ENCODE data around the gene PAX6.
A peak's percentile ranks its signal among the peaks of the same experiment; 100 is the strongest.

The PAX6 gene

DNA sequence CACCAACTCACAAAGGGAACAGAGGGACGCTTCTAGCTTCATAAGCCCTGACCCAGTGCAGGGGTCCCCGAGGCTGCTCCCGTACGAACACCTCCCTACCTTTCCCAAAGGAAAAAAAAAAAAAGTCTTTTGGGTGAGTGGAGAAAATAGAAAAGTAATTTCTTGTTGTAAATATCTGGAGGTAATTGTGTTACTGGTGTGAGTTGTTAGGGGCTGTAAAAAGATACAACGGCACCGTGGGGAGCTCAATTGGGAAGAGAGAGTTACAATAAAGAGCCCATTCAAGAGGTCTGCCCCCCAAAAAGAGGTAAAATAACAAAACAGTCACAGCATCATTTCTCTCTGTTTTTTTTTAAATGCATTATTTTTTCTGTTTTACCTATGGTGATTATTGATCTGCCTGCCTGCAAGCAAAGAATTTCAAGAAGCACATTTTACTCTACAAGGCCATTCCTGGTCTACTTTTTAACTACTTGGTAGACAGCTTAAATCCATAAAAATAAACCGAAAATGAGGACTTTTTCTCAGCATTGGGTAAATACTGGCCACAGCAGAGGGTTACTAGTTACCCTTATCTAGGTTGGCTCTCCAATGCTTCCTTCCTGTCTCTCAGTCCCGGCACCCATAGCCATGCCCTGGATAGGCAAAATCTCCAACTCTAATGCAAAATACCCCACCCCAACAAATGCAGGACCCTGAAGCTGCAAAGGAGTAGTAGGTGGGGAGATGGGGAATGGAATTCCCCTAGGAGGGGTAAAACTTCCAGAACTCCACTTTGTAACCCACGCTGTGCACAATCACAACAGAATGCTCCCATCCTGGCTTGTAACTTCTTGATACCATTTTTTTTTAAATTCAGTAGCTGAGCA lies 3.1 kb downstream of the PAX6 start:
- DNase-seq, result no peak

DNA sequence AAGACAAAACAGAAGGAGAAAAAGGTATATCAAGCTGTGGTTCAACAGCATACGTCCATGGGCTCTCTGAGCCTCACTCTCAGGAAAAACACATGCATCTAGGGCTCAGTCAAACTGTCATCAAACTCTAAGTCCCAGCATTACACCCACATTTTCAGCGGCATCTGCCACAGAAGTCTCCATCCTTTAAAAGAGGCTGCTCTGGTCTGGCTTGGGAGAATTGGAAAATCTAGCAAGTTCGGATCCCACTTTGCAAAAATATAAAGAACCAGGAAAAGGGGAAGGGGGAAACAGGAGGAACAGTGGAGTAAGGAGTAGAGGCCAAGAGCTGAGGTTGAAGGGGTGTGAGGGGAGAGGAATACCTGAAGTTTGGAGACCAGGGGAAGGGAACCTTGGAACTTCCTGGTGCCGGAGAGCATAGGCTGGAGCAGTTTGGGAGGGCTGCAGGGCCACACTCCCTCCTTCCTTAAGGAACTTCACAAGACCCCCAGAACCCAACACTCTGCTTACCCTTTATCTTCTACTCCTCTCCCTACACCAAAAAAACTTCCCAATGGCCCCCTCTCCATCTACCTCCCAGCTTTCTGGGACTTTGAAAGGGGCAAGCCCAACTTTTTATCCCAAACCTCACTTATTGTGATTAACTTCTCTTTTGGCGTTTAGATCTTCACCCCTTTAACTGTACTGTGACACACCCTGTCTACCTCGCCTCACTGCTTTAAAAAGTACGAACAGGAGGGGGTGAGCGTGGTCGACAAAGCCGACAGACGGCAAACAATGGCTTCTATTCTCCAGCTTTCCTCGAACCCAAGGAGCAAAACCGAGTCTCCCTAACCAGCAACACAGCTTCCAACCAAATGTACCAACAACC lies 4.0 kb downstream of the PAX6 start:
- DNase-seq, result no peak

DNA sequence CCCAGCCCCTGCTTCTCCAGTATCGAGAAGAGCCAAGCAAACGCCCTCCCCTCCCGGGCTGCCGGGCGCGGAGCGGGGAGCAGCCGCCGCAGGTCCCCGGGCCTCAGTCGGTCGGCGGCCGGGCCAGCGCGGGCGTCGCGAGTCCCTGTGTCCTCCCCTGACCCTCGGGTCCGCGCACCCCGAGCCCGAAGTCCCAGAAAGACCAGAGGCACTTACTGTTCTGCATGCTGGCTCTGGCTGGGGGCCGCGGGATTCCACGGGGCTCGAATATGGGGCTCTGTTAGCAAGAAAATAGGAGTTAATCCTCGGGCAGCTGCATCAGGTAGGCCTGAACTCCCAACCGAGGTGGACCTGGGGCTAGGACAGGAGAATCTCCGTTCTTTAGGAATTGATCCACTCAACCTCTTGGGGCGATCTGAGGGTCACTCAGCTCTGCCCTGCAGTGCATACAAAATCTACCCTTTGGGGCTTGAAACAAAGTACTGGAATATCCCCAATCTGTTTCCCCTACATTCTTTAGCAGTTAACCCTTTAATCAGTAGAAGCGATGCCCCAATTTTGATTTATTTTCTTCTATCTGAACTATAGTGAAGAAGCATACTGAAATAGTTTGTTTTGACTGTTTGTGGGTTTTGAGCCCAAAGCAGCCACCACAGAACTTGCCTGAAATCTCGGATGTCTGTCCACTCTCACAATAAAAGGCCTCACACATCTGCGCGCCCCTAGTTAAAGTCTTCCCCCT lies 4.8 kb downstream of the PAX6 start:
- no peak for DNase-seq

DNA sequence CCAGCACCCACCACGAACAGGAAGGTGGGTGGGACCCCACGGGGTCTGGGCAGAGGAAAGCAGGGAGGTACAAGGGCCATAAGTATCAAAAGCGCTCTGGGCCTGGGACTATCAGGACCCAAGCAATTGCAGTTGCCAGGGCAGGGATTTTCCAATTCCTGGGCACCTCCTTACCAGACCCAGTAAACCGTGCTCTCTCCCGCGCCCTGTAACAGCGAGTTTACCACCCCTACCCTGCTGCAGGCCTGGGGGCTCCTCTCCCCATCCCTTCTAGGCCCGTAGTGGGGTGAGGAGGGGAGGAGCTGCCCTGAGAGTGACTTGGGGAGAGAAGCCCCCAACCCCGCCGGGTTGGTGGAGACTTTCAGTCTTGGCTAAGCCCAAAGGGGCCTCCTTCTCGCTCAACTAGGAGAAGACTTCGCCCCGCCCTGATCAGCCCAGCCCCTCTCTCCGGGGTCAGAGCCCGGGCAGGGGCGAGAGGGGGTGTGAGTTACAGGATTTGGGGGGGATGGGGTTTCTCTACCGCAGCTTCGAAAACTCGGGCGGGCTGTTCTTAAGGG lies 5.4 kb downstream of the PAX6 start:
- DNase-seq, result no peak

DNA sequence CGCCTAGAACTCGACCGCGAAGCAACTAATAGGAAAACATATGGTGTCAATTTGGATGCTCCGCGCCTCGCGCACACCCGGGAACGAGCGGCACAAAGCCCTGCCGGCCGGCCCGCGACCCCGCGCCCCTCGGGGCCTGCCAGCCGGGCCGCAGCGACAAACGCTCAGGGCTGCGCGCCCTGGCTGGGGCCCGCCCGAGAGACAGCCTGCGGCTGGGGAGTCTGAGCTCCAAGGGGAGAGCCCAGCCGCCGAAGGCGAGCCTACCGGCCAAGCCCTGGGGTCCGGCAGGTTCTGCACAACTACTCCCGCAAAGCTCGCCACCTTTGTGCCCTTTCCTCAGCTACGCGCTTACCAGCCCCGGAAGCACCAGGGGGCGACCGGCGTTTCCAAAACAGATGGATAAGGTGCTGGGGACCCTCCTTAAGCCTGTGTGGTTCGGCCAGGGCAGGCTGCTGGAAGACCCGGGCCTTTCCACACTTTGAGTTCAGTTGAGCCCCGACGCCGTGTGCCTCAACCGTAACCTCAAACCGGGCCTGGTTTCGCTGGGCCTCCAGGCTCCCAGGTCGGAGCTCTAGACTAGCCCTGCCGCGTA lies 6.0 kb downstream of the PAX6 start:
- DNase-seq, result no peak

DNA sequence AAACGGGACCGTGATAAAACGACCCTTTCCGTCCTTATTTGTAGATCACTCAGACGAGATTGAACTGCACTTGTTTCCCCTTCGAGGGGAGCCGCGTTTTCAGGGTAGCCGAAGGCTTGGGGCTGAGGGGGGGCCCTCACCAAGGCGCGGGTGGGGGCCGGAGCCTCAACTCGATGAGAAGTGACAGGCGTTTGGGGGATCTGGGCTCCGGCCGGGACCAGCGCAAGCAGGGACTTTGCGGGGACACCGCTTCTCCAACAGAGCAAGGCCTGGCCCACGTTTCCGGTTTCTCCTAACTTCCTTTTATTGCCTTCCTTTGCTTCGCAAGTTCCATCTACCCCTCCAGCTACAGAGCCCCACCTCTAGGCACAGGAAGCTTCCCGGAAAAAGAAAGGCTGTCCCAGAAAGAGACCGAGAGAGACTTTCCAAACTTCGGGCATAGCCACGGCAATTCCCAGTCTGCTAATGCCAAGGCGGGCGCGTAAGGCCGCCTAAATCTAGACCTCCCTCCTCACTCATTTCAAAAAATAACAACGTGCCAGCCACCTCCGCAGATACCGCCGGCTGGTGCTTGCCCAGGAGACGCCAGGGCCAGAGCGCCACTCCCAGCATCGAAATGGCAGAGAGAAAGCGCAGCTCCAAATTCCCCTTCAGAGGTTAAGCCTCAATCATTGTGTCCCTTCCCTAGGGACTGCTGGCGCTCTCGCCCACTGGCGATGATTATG lies 6.6 kb downstream of the PAX6 start:
- no peak for DNase-seq

DNA sequence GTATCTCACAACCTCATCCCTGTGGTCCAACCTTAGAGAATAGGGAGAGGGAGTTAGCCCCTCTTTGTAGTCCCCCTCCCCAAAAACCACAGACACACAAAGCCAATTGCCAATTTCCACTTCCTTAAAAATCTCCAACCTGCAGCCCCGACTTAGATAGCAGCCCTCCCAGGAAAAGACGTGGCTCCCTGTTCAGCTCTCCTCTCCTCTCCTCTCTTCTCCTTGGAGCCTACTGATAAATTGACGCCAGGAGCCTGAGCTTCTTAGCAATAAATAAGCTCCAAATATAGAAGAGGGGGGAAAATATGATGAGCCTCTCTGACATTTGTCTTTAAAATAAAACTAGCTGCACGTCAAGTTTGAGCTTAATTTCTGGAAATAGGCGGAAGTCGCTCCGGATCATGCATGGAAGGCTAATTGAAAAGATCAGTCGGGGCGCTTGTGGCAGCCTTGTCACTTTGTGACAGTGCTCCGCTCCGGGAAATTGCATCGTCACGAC lies 7.3 kb downstream of the PAX6 start:
- no peak for DNase-seq

DNA sequence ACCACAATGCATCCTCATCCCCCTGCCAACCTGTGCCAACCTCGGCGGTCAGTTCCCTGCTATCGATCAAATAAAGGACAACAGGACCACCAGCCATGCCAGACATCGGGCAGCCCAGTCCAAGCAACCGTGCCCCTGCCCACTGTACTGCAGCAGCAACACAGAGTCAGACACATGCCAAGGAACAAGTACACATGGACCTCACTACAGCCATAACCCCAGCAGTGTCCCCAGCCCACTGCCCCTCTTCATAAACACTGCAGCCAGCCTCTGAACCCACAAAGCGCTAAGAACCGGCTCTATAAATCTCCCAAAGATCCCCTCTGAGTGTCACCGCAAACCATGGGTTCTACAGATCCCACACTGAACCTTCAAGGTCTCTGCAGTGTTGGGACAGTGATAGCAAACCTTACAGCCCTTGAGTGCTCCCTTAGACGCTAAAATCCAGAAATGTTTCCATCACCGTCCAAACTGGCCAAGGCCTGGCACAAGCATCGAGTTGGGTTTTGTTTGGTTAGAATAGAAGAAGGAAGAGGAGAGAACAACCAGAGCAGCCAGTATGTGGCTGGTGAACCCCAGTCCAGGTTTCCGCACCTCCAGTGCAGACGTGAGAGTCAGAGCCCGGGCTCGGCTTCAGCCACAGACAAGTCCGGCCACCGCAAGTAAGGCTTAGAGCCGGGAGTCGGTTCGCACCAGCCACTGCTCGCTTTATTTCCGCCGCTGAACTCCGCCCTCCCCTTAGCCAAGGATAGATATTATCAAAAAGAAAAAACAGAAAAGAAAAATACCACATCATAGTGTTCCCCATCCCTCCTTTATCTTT lies 7.9 kb downstream of the PAX6 start:
- no peak for DNase-seq

DNA sequence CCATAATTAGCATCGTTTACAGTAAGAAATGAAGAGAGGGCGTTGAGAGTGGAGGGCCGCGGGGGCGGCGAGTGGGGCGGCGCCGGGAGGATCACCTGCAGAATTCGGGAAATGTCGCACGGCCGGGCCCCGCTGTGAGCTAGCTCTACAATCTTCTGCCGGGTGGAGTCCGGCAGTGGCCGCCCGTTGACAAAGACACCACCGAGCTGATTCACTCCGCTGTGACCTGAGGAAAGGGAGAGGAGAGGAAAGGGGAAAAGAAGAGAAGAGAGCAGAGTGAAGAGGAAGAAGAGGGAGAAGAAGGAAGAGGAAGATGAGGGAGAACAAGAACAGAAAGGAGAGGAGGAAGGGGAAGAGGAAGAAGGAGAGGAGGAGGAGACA lies 8.5 kb downstream of the PAX6 start:
- no peak for DNase-seq

DNA sequence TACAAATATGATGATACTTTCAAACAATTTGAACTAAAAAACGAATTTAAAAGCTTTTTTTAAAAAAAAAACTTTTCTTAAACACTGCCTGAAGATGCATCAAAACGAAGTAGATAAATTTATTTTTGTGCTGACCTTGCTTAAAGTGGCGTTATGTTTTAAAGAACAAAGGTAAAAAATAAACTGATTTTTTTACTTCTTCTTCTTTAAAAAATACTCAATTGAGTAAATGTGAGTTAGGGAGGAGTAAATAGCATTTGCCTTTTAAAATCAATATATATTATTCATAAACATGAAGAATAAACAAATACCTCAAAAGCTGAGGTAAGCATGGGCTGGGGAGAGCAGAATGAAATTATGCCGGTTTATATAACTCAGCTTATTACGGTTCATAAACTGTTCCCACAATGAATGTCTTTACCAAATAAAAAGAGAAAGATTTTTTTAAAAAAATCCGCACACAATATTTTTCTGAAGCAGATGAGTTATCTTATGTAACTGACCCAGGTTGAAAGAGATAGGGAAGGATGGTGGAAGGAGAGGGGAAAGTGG lies 9.0 kb downstream of the PAX6 start:
- DNase-seq, result no peak

DNA sequence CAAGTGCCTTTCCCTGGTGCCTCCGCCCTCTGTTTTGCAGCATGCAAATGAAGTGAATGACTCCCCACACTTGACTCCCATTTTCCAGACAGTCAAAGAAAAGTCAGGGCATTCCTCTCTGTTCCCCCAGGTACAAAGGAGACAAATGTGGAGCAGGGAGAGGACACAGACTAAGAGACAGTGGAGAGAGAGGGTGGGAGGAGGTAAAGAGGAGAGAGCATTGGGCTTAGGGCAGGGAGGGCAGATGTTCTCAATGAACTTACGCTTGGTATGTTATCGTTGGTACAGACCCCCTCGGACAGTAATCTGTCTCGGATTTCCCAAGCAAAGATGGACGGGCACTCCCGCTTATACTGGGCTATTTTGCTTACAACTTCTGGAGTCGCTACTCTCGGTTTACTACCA lies 9.8 kb downstream of the PAX6 start:
- no peak for DNase-seq

DNA sequence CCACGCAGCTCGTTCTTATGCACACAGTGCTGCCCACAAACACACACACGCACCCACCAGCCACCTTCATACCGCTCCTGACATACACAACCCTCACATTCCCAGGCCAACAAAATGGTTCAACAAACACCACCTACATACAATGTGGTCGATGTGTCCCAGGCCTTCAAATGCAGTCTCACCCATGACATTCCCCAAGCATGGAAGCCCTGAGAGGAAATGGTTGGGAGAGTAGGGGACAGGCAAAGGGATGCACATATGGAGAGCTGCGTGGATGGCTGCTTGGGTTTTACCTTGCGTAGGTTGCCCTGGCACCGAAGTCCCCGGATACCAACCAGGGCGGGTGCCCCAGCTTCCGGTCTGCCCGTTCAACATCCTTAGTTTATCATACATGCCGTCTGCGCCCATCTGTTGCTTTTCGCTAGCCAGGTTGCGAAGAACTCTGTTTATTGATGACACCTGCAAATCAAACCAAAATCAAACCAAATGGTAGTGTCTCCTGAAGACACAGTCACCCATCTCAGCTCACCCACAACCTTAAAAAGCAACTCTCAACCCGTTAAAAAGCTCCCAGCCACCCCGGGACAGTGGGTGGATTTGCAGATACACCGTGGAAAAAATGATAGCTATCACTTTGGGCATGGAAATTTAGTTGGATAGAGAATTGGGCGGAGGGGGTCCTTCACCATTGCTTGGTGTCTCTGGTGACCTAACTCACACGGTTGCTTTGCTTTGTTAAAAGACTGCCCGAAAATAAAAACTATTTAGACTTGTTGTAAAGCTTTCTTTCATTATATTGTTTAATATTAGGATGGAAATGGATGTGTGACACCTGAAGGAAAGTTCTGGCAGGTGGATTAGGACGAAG lies 10.5 kb downstream of the PAX6 start:
- DNase-seq, result no peak

DNA sequence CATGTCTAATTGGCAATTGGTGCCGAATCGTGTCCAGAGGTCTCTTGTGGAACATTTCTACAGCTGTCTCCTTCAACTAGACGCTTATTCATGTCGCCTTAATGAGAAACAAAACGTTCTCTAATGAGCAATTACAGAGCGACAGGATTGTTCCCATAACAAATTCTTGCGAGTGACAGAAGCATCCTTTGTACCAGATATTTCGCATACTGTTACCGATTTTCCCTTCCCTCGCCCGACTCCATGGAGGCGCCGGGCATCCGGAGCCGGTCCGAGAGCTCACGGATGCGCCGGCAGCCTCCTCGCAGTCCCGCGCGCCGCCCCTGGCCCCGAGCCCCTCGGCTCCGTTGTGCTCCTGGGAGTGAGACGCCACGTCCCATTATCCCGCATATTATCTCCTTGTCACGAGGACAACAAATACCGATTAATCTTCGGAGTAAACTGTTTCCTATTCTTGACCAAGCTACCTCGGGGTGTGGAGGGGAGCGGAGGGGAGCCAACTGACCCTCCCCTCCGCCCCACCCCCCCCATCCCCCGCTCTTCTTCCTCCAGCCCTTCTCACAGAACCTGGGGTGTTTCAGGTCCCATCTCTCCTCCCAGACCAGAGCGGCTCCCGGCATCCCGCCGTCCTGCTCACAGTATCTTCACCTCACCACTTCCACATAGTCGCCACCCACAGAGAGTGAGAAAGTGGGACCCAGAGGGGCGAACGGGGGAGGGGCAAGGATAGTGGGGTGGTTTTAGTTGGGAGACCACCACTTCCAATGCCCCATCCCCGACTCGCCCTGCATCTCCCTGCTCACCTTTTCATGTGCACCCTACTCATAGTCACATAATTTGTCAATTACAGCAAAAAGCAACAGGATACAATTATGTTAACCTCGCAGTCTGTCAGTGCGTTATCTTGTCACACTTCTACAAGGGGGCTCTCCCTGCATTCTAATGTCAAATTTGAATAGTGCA lies 11.4 kb downstream of the PAX6 start:
- DNase-seq, result no peak

DNA sequence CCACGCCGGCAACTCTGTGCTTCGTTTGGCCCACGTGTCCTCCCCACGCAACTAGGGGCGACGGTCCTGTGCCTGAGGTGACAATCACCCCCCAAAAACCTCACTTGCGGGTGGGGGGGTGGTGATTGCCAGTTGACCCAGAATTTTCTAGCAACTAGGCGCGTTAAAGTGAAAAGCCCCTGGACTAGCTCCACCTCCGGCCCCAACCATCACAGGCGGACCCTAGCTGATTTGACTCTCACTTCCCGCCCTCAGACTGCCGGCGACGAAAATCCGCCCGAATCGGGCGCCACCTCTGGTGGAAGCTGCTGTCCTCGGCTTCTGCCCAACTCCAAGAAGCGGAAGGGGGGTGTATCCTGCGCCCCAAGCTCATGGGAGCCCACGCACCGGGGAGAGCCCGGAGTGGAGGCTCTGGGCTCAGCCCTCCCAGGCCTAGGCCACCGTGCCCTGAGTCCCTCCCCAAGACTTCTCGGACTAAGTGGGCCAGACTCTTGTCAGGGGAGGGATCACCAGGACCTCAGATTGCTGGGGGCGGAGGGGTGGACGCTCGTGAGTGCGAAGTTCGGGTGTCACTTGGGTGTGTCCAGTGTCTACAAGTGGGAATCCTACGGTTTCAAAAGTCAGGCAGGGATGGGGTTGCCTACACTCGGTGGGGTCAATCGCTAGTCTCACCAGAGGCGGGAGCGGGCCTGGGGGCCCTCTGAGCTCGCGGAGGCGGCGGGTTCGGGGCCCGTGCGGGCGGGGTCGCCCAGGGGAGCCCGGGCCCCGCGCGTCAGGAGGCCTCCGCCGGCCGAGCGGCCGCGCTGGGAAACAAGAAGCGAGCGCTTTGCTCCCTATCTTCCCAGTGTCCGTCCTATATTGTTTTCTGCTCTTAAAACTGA lies 12.3 kb downstream of the PAX6 start:
- DNase-seq, result peak; percentile 44

DNA sequence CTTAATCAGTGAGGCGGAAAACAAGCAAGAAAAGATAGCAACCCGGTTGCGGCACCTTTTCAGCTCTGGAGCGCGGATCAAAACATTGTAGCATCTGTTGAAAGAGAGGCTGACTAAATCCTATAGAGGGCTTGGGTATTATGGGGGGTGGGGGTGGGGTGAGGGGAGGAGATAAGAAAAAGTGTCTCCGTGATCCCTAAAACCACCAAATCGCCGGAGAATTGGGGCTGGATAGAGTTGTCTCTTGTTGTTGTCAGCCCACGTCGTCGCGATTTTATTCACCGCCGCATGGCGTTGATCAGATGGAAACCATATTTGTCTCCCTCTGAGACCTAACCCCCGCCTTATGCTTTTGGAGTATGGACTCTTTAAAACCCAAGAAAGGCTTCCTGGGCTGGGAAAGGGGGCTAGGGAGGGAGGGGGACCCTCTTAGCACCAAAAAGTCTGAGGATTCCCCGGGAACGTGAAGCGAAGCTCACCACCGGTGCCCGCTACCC lies 13.0 kb downstream of the PAX6 start:
- DNase-seq, result no peak

DNA sequence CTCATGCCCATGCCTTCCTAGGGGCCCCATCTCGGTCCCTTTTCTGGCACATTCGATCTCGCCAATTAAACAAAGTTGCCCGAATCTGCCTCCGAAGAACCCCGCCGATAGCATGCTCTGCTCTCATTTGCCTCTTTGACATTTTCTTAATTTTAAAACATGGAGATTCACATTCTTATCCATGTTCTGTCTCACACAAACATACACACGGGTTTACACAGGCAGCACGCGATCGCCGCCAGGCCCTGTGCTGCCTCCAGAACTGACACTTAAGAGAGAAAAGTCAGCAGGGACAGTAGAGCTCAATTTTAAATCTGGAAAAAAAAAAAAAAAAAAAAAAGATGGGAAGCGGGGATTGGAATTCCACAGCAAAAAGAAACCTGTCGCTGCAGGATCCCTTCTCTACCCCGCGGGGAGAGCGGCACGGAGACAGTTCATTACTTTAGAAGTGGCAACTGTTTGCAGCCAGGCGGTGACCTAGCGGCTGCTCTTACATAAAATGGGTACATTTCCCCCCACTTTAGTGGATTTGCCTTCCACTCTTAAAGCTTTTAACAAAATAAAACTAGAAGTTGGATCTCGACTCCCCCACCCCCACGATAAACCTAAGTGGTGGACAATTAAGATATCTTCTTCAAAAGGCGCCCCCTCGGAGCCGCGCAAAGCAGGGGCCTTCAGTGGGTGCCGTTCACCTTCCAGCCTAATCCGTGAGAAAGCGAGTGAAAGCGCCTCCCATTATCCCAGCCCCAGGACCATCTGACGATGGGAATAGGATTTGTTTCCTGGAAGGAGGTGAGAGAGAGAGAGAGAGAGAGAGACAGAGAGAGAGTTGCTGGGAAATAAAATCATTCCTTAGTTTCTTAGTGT lies 13.7 kb downstream of the PAX6 start:
- no peak for DNase-seq
